ENCODE measurements around the gene PCBP3. TPM values are rescaled to one million over a fixed set of nuclear protein-coding genes. Genes with fewer than 3 reads are reported as not detected.

The PCBP3 gene
- total RNA-seq, 1 experiment from 2014 or later, result not detected

DNA sequence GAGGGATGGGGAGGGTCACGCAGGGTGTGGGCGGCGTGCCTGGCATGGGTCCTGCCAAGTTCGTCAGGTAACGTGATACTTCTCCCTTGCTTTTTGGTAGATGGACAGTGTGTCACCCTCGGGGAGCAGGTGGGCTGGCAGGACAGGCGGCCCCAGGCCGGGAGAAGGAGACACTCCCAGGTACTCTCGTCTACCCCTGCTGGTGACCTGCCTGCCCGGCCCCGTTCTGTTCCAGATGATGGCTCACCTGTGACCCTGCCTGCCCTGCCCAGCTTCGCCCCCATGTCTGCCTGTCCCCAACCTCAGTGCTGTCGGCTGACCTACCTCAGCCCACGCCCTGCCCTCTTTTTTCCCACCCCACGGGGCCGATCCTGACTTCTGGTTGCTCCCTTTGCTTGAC, 144.7 kb downstream of the PCBP3 start:
- CTCF ChIA-PET, result no interaction called here
- no peaks in the 10 kb centered on the region for H3K4me1 ChIP-seq (ENCODE audit: control insufficient read depth, insufficient read depth, low read length)
- DNase-seq (ENCODE audit: low read depth, low spot score) (no peak), ATAC-seq (no peak)
- in situ Hi-C loops (cut with HindIII; ENCODE audit: low pct_unique_long_range_greater_than_20kb, low sequenced_read_pairs) (no loop called here), intact Hi-C loops (cut with micrococcal nuclease; ENCODE audit: unreplicated experiment) (no loop called here)
- TF ChIP-seq TCF7L2 (IDR thresholded peaks at IDR 0.05; ENCODE audit: low read depth, low read length), result no peak
- no peak for TF ChIP-seq POLR2AphosphoS5 (IDR thresholded peaks at IDR 0.05; ENCODE audit: low read depth, low read length)
- TF ChIP-seq, protein P1, sequence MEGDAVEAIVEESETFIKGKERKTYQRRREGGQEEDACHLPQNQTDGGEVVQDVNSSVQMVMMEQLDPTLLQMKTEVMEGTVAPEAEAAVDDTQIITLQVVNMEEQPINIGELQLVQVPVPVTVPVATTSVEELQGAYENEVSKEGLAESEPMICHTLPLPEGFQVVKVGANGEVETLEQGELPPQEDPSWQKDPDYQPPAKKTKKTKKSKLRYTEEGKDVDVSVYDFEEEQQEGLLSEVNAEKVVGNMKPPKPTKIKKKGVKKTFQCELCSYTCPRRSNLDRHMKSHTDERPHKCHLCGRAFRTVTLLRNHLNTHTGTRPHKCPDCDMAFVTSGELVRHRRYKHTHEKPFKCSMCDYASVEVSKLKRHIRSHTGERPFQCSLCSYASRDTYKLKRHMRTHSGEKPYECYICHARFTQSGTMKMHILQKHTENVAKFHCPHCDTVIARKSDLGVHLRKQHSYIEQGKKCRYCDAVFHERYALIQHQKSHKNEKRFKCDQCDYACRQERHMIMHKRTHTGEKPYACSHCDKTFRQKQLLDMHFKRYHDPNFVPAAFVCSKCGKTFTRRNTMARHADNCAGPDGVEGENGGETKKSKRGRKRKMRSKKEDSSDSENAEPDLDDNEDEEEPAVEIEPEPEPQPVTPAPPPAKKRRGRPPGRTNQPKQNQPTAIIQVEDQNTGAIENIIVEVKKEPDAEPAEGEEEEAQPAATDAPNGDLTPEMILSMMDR (IDR thresholded peaks at IDR 0.05), result no peak
- TF ChIP-seq, protein P2, sequence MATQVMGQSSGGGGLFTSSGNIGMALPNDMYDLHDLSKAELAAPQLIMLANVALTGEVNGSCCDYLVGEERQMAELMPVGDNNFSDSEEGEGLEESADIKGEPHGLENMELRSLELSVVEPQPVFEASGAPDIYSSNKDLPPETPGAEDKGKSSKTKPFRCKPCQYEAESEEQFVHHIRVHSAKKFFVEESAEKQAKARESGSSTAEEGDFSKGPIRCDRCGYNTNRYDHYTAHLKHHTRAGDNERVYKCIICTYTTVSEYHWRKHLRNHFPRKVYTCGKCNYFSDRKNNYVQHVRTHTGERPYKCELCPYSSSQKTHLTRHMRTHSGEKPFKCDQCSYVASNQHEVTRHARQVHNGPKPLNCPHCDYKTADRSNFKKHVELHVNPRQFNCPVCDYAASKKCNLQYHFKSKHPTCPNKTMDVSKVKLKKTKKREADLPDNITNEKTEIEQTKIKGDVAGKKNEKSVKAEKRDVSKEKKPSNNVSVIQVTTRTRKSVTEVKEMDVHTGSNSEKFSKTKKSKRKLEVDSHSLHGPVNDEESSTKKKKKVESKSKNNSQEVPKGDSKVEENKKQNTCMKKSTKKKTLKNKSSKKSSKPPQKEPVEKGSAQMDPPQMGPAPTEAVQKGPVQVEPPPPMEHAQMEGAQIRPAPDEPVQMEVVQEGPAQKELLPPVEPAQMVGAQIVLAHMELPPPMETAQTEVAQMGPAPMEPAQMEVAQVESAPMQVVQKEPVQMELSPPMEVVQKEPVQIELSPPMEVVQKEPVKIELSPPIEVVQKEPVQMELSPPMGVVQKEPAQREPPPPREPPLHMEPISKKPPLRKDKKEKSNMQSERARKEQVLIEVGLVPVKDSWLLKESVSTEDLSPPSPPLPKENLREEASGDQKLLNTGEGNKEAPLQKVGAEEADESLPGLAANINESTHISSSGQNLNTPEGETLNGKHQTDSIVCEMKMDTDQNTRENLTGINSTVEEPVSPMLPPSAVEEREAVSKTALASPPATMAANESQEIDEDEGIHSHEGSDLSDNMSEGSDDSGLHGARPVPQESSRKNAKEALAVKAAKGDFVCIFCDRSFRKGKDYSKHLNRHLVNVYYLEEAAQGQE (IDR thresholded peaks at IDR 0.05; ENCODE audit: insufficient read depth in 1 of 2, low read depth in 2 of 2, low read length in 1 of 2), result no peak
- TF ChIP-seq SIN3A (IDR thresholded peaks at IDR 0.05; ENCODE audit: borderline replicate concordance, insufficient read depth, low read depth, low read length), result no peak
- H3K27ac ChIP-seq (ENCODE audit: low read length), result no peak overlapping the region
- no peaks in the 10 kb centered on the region for H3K36me3 ChIP-seq (ENCODE audit: control insufficient read depth, insufficient read depth, low read length)
- POLR2A ChIA-PET, result no interaction called here
- H3K9me3 ChIP-seq (ENCODE audit: control insufficient read depth, insufficient read depth, low read depth, low read length), result no peaks in the 10 kb centered on the region
- no peaks in the 10 kb centered on the region; the same call in 1 of the 2 replicates for H3K27me3 ChIP-seq (ENCODE audit: control insufficient read depth, insufficient read depth, low read length)
- H3K4me3 ChIP-seq (ENCODE audit: low read depth in 2 of 2, low read length in 2 of 2), result no peak overlapping the region
- no TSS peak for BruUV-seq (replicated peaks)

DNA sequence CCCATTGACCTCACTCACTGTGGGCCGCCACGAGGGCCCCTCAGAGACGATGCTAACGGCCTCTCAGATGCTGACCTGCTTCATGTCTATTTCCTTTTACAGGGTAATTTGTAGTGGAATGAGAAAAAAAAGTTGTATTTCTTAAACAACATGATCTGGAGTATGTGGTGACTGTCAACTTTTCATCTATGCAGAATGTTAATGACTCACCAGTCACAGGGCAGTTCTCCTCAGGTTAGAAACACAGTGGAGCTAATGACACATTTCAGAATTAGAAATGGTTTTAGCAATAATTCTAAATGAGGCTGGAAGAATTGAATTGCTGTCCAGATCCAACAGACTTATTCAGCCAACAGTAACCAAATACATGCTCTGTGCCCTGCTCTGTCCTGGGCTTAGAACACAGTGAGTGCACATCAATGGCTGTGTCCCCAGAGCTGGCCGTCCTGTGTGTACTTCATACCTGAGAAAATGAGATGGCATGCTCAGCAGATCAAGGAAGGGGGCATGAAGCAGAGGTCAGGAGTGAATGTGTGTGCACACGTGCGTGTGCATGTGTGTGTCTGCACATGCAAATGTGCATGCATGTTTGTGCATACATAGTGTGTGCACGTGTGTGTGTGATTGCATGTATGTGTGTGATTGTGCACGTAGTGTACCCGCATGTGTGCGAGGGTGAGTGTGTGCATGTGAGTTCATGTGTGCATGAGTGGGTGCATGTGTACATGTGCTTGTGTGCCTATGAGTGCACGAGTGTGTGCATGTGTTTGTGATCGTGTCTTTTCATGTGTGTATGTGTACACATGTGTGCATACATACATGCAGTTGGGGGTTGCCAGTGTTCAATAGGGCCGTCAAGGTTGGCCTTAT, 145.3 kb downstream of the PCBP3 start:
- H3K27ac ChIP-seq (ENCODE audit: low read length), result no peak overlapping the region
- no peak for DNase-seq (ENCODE audit: low read depth, low spot score)
- no peaks in the 10 kb centered on the region for H3K9me3 ChIP-seq (ENCODE audit: control insufficient read depth, insufficient read depth, low read depth, low read length)
- ChIA-PET POLR2A (no interaction called here), CTCF (no interaction called here)
- no peaks in the 10 kb centered on the region; the same call in 1 of the 2 replicates for H3K27me3 ChIP-seq (ENCODE audit: control insufficient read depth, insufficient read depth, low read length)
- intact Hi-C loops (cut with micrococcal nuclease; ENCODE audit: unreplicated experiment), result no loop called here
- no peaks in the 10 kb centered on the region for H3K36me3 ChIP-seq (ENCODE audit: control insufficient read depth, insufficient read depth, low read length)
- no TSS peak for BruUV-seq (replicated peaks)
- ATAC-seq, result no peak
- H3K4me3 ChIP-seq (ENCODE audit: low read depth in 2 of 2, low read length in 2 of 2), result no peak overlapping the region
- H3K4me1 ChIP-seq (ENCODE audit: control insufficient read depth, insufficient read depth, low read length), result no peaks in the 10 kb centered on the region
- in situ Hi-C loops (cut with HindIII; ENCODE audit: low pct_unique_long_range_greater_than_20kb, low sequenced_read_pairs), result no loop called here
- TF ChIP-seq SIN3A (IDR thresholded peaks at IDR 0.05; ENCODE audit: borderline replicate concordance, insufficient read depth, low read depth, low read length) (no peak), POLR2AphosphoS5 (IDR thresholded peaks at IDR 0.05; ENCODE audit: low read depth, low read length) (no peak), TCF7L2 (IDR thresholded peaks at IDR 0.05; ENCODE audit: low read depth, low read length) (no peak)
- TF ChIP-seq, protein P2 (IDR thresholded peaks at IDR 0.05; ENCODE audit: insufficient read depth in 1 of 2, low read depth in 2 of 2, low read length in 1 of 2), result no peak
- TF ChIP-seq, protein P1 (IDR thresholded peaks at IDR 0.05), result no peak

All from Panc1 (cell line).